ENCODE measurements around the gene PRKCQ. TPM values are rescaled to one million over a fixed set of nuclear protein-coding genes. Genes with fewer than 3 reads are reported as not detected.

The PRKCQ gene
- total and polyA plus RNA-seq, 3 experiments from 2014 or later: 44.1 to 55.3 (median 46.7) TPM

DNA sequence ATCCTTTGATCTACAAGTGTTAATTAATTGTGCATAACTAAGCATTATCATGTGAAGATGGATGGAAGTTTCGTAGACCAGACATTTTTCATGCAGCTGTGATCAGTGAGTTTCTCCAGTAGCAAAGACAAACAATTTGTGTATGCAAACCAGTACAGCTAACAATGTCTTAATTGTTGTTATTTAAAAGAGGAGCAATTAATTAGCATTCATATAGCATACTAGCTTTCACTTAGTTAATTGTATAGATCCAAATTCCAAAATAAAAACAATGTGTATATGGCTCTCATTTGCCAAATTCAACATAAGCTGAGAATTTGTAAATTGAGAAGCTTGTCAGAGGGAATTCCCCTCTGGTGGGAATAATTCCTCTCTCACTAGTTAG is 22.6 kb upstream of the PRKCQ start:
- peaks cover 48% of the 10 kb centered on the region for H3K4me1 ChIP-seq (ENCODE audit: insufficient read depth, low read length)
- no peak overlapping the region for H3K4me3 ChIP-seq (ENCODE audit: low read length)
- H3K36me3 Mint-ChIP-seq: peaks cover 10 to 26% (median 18%) of the 10 kb centered on the region in 3 donors
- H3K27me3 Mint-ChIP-seq: peaks cover 0 to 1% of the 10 kb centered on the region in 2 donors
- no peak overlapping the region for H3K27ac ChIP-seq (ENCODE audit: low read depth, low read length)
- H3K27ac Mint-ChIP-seq: peak overlapping the region in 1 of 8 donors; percentile 0
- ChIA-PET CTCF (interaction anchor here (1.0 to 4.2 kb wide), 5 partner anchors 21 to 185 kb away, joined by 3 to 39 read pairs (median 6); no protein-coding TSS in a partner anchor), POLR2A (no interaction called here)
- no peaks in the 10 kb centered on the region for H3K9me3 Mint-ChIP-seq
- no peaks in the 10 kb centered on the region for H3K9me3 ChIP-seq (ENCODE audit: low read length)
- H3K4me1 Mint-ChIP-seq: peaks cover 57 to 69% (median 68%) of the 10 kb centered on the region in 3 donors
- no peak overlapping the region for H3K4me3 Mint-ChIP-seq
- no peaks in the 10 kb centered on the region for H3K36me3 ChIP-seq (ENCODE audit: insufficient read depth, low read length)
- DNase-seq: no peak
- H3K27me3 ChIP-seq (ENCODE audit: insufficient read depth, low read length, poor library complexity, severe bottlenecking): no peaks in the 10 kb centered on the region

DNA sequence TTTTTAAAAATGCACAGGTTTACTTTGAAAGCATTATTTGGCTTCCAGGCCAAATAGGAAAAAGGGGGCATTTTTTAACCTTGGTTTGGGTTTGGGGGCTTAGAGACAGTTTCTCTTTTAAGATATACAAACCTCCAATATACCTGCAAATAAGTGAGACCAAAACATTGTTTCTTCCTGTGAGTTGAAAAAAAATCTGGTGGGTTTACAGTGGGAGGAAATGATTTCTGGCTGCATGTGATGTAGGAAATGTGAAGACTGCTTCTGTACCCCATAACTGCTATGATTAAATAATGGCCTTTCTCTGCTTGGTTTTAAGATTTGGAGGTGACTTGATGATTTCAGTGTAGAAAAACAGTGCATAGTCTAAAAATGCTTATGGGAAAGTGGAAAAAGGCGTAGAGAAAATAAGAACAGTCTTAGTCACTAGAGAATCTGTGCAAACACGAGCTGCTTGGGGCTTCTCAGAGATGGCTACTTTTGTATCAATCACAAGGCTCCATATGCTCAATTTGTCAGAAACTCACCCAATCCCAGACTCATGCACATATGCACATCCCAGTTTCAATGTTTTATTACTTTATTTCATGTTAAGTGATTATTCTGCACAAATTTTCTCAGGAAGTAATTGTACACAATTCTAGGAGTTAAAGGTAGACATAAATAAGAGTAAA is 22.1 kb upstream of the PRKCQ start:
- H3K9me3 ChIP-seq (ENCODE audit: low read length): no peaks in the 10 kb centered on the region
- Mint-ChIP-seq H3K27me3 (peaks cover 0 to 1% of the 10 kb centered on the region in 2 donors), H3K4me3 (peak overlapping the region in 4 of 7 donors; percentile 0 to 53 (median 32)), H3K4me1 (peaks cover 57 to 69% (median 69%) of the 10 kb centered on the region in 3 donors), H3K27ac (peak overlapping the region in 6 of 8 donors; percentile 0 to 86 (median 70)), H3K36me3 (peaks cover 11 to 26% (median 23%) of the 10 kb centered on the region in 3 donors), H3K9me3 (no peaks in the 10 kb centered on the region)
- no peaks in the 10 kb centered on the region for H3K36me3 ChIP-seq (ENCODE audit: insufficient read depth, low read length)
- DNase-seq: peak in 1 of 5 donors; percentile 55
- ChIA-PET CTCF (interaction anchor here (0.6 to 4.2 kb wide), 21 partner anchors 9 to 443 kb away, joined by 3 to 39 read pairs (median 5); no protein-coding TSS in a partner anchor), POLR2A (no interaction called here)
- no peaks in the 10 kb centered on the region for H3K27me3 ChIP-seq (ENCODE audit: insufficient read depth, low read length, poor library complexity, severe bottlenecking)
- H3K4me3 ChIP-seq (ENCODE audit: low read length): no peak overlapping the region
- H3K27ac ChIP-seq (ENCODE audit: low read depth, low read length): no peak overlapping the region
- H3K4me1 ChIP-seq (ENCODE audit: insufficient read depth, low read length): peaks cover 51% of the 10 kb centered on the region

DNA sequence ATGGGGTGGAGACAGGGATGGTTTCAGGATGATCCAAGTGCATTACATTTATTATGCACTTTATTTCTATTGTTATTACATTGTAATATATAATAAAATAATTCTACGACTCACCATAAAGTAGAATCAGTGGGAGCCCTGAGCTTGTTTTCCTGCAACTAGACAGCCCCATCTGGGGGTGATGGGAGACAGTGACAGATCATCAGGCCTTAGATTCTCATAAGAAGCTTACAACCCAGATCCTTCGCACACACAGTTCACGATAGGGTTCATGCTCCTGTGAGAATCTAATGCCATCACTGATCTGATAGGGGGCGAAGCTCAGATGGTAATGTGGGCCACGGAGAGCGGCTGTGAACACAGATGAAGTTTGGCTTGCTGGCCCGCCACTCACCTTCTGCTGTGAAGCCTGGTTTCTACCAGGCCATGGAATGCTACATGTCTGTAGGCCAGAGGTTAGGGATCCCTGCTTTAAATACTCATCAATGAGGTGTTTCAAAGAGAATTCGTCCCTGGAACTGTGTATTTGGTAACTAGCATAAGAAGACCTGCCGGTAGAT is 21.2 kb upstream of the PRKCQ start:
- H3K27me3 Mint-ChIP-seq: peaks cover 0 to 1% of the 10 kb centered on the region in 2 donors
- H3K9me3 ChIP-seq (ENCODE audit: low read length): no peaks in the 10 kb centered on the region
- H3K4me3 ChIP-seq (ENCODE audit: low read length): no peak overlapping the region
- peak overlapping the region in 7 of 8 donors; percentile 18 to 95 (median 89) for H3K27ac Mint-ChIP-seq
- H3K4me3 Mint-ChIP-seq: peak overlapping the region in 5 of 7 donors; percentile 25 to 82 (median 52)
- peaks cover 50% of the 10 kb centered on the region for H3K4me1 ChIP-seq (ENCODE audit: insufficient read depth, low read length)
- CTCF ChIA-PET: interaction anchor here (0.6 to 4.2 kb wide), 25 partner anchors 8 to 442 kb away, joined by 3 to 39 read pairs (median 4); no protein-coding TSS in a partner anchor
- H3K27ac ChIP-seq (ENCODE audit: low read depth, low read length): no peak overlapping the region
- POLR2A ChIA-PET: interaction anchor here (0.6 to 1.0 kb wide), 2 partner anchors 18 to 155 kb away, joined by 3 to 10 read pairs; no protein-coding TSS in a partner anchor
- H3K36me3 ChIP-seq (ENCODE audit: insufficient read depth, low read length): no peaks in the 10 kb centered on the region
- peak in 2 of 5 donors; percentile 64 to 68 for DNase-seq
- H3K9me3 Mint-ChIP-seq: no peaks in the 10 kb centered on the region
- H3K36me3 Mint-ChIP-seq: peaks cover 9 to 26% (median 23%) of the 10 kb centered on the region in 3 donors
- H3K27me3 ChIP-seq (ENCODE audit: insufficient read depth, low read length, poor library complexity, severe bottlenecking): no peaks in the 10 kb centered on the region
- H3K4me1 Mint-ChIP-seq: peaks cover 52 to 68% (median 64%) of the 10 kb centered on the region in 3 donors

DNA sequence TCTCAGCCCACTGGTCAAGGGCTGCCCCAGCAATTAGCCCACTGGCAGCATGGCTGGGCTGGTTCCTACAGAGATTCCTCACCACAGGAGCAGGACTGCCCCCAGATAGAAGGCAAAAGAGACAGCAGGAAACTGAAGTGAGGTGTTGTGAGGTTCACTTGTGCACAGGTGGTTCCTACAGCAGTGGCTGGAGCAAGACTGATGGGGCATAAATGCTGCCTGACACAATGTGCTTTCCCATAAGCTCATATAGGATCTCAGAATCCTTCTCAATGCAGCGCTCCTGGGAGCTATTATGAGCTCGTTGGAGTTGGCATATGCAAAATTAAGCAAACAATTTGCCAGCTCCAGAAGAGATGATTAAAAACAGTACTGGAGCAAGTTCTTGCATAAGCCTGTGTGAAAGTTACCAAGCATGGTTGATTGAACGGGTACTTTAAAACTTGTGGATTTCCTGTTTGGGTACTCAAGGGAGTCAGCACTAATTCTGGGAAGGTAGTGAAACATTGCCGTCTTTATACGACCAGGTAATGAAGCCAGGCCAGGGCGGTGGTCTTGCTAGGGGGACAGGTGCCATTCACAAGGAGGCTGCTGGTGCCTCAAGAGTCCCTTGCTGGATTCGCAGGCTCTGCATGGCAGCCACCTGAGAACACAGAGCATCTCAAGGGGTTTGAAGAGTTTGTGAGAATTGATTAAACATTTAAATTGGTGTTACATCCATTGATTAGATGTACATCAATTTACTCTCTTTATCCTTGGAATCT is 20.3 kb upstream of the PRKCQ start:
- Histone ChIP-seq H3K4me3 (ENCODE audit: low read length) (peak overlapping the region; percentile 14), H3K9me3 (ENCODE audit: low read length) (no peaks in the 10 kb centered on the region), H3K36me3 (ENCODE audit: insufficient read depth, low read length) (no peaks in the 10 kb centered on the region), H3K27me3 (ENCODE audit: insufficient read depth, low read length, poor library complexity, severe bottlenecking) (no peaks in the 10 kb centered on the region), H3K27ac (ENCODE audit: low read depth, low read length) (no peak overlapping the region), H3K4me1 (ENCODE audit: insufficient read depth, low read length) (peaks cover 58% of the 10 kb centered on the region)
- Mint-ChIP-seq H3K27ac (peak overlapping the region; percentile 18 to 91 (median 79)), H3K9me3 (no peaks in the 10 kb centered on the region), H3K36me3 (peaks cover 9 to 24% (median 23%) of the 10 kb centered on the region in 3 donors), H3K4me1 (peaks cover 47 to 69% (median 68%) of the 10 kb centered on the region in 3 donors), H3K27me3 (peaks cover 0 to 1% of the 10 kb centered on the region in 2 donors), H3K4me3 (peak overlapping the region in 6 of 7 donors; percentile 43 to 78 (median 64))
- POLR2A ChIA-PET: interaction anchor here (0.6 to 1.0 kb wide), 2 partner anchors 17 to 154 kb away, joined by 3 to 10 read pairs; no protein-coding TSS in a partner anchor
- CTCF ChIA-PET: interaction anchor here (0.6 to 4.2 kb wide), 20 partner anchors 7 to 191 kb away, joined by 3 to 39 read pairs (median 4); no protein-coding TSS in a partner anchor
- DNase-seq: peak in 1 of 5 donors; percentile 45

DNA sequence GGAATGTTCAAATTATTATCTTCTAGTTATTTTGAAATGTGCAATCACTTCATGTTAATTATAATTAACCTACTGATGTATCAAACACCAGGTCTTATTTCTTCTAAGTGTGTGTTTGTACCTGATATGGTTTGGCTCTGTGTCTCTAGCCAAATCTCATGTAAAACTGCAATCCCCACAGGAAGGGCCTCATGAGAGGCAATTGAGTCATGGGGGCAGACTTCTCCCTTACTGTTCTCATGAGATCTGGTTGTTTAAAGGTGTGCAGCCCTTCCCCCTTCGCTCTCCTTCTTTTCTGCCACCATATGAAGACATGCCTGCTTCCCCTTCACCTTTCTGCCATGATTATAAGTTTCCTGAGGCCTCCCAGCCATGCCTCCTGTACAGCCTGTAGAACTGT is 18.6 kb upstream of the PRKCQ start:
- no peak overlapping the region for H3K27ac ChIP-seq (ENCODE audit: low read depth, low read length)
- H3K27me3 Mint-ChIP-seq: peaks cover 0 to 3% of the 10 kb centered on the region in 2 donors
- no peaks in the 10 kb centered on the region for H3K9me3 ChIP-seq (ENCODE audit: low read length)
- no peaks in the 10 kb centered on the region for H3K27me3 ChIP-seq (ENCODE audit: insufficient read depth, low read length, poor library complexity, severe bottlenecking)
- ChIA-PET CTCF (interaction anchor here (0.8 to 3.3 kb wide), 4 partner anchors 9 to 152 kb away, joined by 3 to 22 read pairs (median 4); no protein-coding TSS in a partner anchor), POLR2A (no interaction called here)
- H3K4me3 Mint-ChIP-seq: no peak overlapping the region
- H3K9me3 Mint-ChIP-seq: no peaks in the 10 kb centered on the region
- peaks cover 3% of the 10 kb centered on the region for H3K36me3 ChIP-seq (ENCODE audit: insufficient read depth, low read length)
- DNase-seq: no peak
- peaks cover 68% of the 10 kb centered on the region for H3K4me1 ChIP-seq (ENCODE audit: insufficient read depth, low read length)
- peaks cover 9 to 24% (median 18%) of the 10 kb centered on the region in 3 donors for H3K36me3 Mint-ChIP-seq
- H3K4me3 ChIP-seq (ENCODE audit: low read length): no peak overlapping the region
- H3K27ac Mint-ChIP-seq: peak overlapping the region in 7 of 8 donors; percentile 3 to 91 (median 78)
- H3K4me1 Mint-ChIP-seq: peaks cover 57 to 84% (median 79%) of the 10 kb centered on the region in 3 donors

DNA sequence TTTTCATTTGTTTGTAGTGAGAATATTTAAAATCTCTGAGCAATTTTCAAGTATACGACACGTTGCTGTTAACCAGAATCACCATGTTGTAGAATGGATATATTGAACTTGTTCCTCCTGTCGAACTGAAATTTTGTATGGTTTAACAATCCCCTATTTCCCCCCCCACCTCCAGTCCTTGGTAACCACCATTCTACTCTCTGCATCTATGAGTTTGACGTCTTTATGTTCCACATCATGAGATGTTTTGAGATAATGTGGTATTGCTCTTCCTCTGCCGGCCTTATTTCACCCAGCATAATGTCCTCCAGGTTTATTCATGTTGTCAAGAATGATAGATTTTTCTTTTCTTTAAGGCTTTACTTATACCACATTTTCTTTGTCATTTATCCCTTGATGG is 17.4 kb upstream of the PRKCQ start:
- no peaks in the 10 kb centered on the region for H3K9me3 ChIP-seq (ENCODE audit: low read length)
- Mint-ChIP-seq H3K27me3 (peaks cover 0 to 3% of the 10 kb centered on the region in 2 donors), H3K36me3 (peaks cover 14 to 24% (median 15%) of the 10 kb centered on the region in 3 donors), H3K27ac (peak overlapping the region in 7 of 8 donors; percentile 4 to 75 (median 31)), H3K4me3 (no peak overlapping the region), H3K9me3 (no peaks in the 10 kb centered on the region), H3K4me1 (peaks cover 68 to 92% (median 90%) of the 10 kb centered on the region in 3 donors)
- no peaks in the 10 kb centered on the region for H3K27me3 ChIP-seq (ENCODE audit: insufficient read depth, low read length, poor library complexity, severe bottlenecking)
- no peak overlapping the region for H3K4me3 ChIP-seq (ENCODE audit: low read length)
- POLR2A ChIA-PET: no interaction called here
- peak in 1 of 5 donors; percentile 81 for DNase-seq
- peaks cover 77% of the 10 kb centered on the region for H3K4me1 ChIP-seq (ENCODE audit: insufficient read depth, low read length)
- CTCF ChIA-PET: interaction anchor here (0.6 to 1.1 kb wide), 3 partner anchors 15 to 152 kb away, joined by 3 to 5 read pairs (median 3); no protein-coding TSS in a partner anchor
- peaks cover 3% of the 10 kb centered on the region for H3K36me3 ChIP-seq (ENCODE audit: insufficient read depth, low read length)
- H3K27ac ChIP-seq (ENCODE audit: low read depth, low read length): no peak overlapping the region

DNA sequence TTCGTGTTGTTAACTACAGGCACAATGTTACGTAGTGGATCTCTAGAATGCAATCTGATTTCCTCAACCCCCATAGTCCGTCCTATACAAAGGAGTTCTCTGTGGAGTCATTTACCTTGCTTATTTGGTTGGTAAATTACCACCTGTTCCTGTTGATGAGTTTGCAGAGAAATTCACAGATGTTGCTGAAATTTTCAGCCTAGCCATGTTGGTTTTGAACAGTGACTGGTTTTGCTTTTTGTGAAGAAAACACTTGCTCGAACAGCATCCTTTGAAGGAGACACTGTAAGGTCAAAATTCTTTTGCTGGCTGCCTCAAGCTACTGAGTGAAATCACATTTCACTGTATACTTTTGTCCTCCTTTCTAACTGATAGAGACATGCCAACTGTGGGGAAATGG is 15.4 kb upstream of the PRKCQ start:
- Histone ChIP-seq H3K9me3 (ENCODE audit: low read length) (no peaks in the 10 kb centered on the region), H3K4me3 (ENCODE audit: low read length) (no peak overlapping the region), H3K27ac (ENCODE audit: low read depth, low read length) (no peak overlapping the region), H3K27me3 (ENCODE audit: insufficient read depth, low read length, poor library complexity, severe bottlenecking) (no peaks in the 10 kb centered on the region), H3K36me3 (ENCODE audit: insufficient read depth, low read length) (peaks cover 8% of the 10 kb centered on the region), H3K4me1 (ENCODE audit: insufficient read depth, low read length) (peaks cover 81% of the 10 kb centered on the region)
- H3K36me3 Mint-ChIP-seq: peaks cover 15 to 24% (median 17%) of the 10 kb centered on the region in 3 donors
- peak overlapping the region in 1 of 7 donors; percentile 7 for H3K4me3 Mint-ChIP-seq
- POLR2A ChIA-PET: no interaction called here
- peak overlapping the region in 3 of 8 donors; percentile 5 to 56 (median 11) for H3K27ac Mint-ChIP-seq
- peak in 1 of 5 donors; percentile 46 for DNase-seq
- H3K27me3 Mint-ChIP-seq: peaks cover 0 to 2% of the 10 kb centered on the region in 2 donors
- CTCF ChIA-PET: interaction anchor here (1.2 to 1.3 kb wide), 2 partner anchors 15 to 73 kb away, joined by 3 to 5 read pairs; partner anchors contain the start of gene PRKCQ
- H3K9me3 Mint-ChIP-seq: no peaks in the 10 kb centered on the region
- H3K4me1 Mint-ChIP-seq: peaks cover 71 to 92% (median 90%) of the 10 kb centered on the region in 3 donors
